ENCODE results near the gene TLX2. TPM values are rescaled to one million over a fixed set of nuclear protein-coding genes. Genes with fewer than 3 reads are reported as not detected.

TLX2 gene
- total RNA-seq, 1 experiment from 2014 or later: 0.68 TPM

DNA sequence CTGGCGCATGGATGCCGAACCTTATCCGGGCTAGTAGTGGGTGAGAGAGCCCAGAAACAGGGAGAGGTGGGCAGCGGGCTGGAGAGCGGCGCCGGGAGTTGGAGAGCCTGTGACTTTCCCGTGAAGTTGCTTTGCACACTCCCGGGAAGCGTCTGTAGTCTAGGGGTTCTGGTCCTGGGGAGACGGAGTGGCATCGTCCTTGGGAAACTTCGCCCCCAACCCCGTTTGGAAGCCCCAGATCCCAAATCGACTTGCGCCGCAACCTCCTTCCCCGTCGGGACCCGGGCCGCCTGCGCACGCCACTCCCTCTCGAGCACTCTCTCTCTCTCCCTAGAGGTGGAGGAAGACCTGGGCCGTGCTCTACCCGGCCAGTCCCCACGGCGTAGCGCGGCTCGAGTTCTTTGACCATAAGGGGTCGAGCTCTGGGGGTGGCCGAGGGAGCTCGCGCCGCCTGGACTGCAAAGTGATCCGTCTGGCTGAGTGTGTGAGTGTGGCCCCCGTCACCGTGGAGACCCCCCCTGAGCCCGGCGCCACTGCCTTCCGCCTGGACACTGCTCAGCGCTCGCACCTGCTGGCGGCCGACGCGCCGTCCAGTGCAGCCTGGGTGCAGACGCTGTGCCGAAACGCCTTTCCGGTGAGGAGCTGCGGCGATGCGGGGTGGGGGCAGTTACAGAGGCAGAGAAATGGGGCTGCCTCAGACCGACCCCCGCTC lies 40.7 kb downstream of the TLX2 start:
- CTCF ChIA-PET: no interaction called here
- H3K27me3 ChIP-seq (replicated peaks; ENCODE audit: control insufficient read depth, insufficient read depth, low read length): no peaks in the 10 kb centered on the region
- TF ChIP-seq, protein P1, sequence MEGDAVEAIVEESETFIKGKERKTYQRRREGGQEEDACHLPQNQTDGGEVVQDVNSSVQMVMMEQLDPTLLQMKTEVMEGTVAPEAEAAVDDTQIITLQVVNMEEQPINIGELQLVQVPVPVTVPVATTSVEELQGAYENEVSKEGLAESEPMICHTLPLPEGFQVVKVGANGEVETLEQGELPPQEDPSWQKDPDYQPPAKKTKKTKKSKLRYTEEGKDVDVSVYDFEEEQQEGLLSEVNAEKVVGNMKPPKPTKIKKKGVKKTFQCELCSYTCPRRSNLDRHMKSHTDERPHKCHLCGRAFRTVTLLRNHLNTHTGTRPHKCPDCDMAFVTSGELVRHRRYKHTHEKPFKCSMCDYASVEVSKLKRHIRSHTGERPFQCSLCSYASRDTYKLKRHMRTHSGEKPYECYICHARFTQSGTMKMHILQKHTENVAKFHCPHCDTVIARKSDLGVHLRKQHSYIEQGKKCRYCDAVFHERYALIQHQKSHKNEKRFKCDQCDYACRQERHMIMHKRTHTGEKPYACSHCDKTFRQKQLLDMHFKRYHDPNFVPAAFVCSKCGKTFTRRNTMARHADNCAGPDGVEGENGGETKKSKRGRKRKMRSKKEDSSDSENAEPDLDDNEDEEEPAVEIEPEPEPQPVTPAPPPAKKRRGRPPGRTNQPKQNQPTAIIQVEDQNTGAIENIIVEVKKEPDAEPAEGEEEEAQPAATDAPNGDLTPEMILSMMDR (IDR thresholded peaks at IDR 0.05; ENCODE audit: insufficient read depth in 1 of 2, low read depth in 1 of 2, low read length in 1 of 2, severe bottlenecking in 1 of 2, unreplicated experiment in 1 of 2): no peak
- POLR2A ChIA-PET: no interaction called here
- Mint-ChIP-seq H3K36me3 (ENCODE audit: insufficient read depth, unreplicated experiment) (no peaks in the 10 kb centered on the region), H3K27me3 (ENCODE audit: insufficient read depth, unreplicated experiment) (no peaks in the 10 kb centered on the region), H3K9me3 (ENCODE audit: unreplicated experiment) (no peaks in the 10 kb centered on the region), H3K4me1 (ENCODE audit: low read depth, unreplicated experiment) (peaks cover 17% of the 10 kb centered on the region), H3K27ac (ENCODE audit: unreplicated experiment) (no peak overlapping the region), H3K4me3 (ENCODE audit: unreplicated experiment) (no peak overlapping the region)
- no peak for DNase-seq
- H3K9me3 ChIP-seq: no peaks in the 10 kb centered on the region
- intact Hi-C loops (cut with micrococcal nuclease; ENCODE audit: unreplicated experiment): no loop called here
- no peaks in the 10 kb centered on the region; the same call in 1 of the 2 replicates for H3K36me3 ChIP-seq (ENCODE audit: control insufficient read depth, insufficient read depth, low read length)
- no TSS peak for BruUV-seq (replicated peaks)
- H3K4me3 ChIP-seq (ENCODE audit: low read depth, low read length): no peak overlapping the region
- H3K4me1 ChIP-seq: peaks cover 28% of the 10 kb centered on the region

DNA sequence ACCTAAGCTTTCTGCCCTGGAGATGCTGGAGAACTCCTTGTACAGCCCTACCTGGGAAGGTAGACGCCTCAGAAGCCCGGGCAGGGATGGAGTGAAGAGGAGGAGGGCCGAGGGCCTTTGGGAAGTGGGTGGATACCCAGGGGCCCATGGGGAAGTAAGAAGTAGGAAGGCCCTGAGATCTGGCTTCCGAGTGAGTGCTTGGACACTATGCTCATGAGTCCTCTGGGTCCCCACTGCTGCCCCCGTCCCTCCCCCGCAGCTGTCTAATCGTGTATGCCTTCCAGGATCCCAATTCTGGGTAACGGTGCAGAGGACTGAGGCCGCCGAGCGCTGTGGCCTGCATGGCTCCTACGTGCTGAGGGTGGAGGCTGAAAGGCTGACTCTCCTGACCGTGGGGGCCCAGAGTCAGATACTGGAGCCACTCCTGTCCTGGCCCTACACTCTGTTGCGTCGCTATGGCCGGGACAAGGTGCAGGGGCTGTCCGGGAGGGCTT lies 41.4 kb downstream of the TLX2 start:
- intact Hi-C loops (cut with micrococcal nuclease; ENCODE audit: unreplicated experiment): no loop called here
- H3K36me3 ChIP-seq (ENCODE audit: control insufficient read depth, insufficient read depth, low read length): no peaks in the 10 kb centered on the region; the same call in 1 of the 2 replicates
- TF ChIP-seq, protein P1 (IDR thresholded peaks at IDR 0.05; ENCODE audit: insufficient read depth in 1 of 2, low read depth in 1 of 2, low read length in 1 of 2, severe bottlenecking in 1 of 2, unreplicated experiment in 1 of 2): no peak
- BruUV-seq (replicated peaks): no TSS peak
- no peaks in the 10 kb centered on the region for H3K9me3 ChIP-seq
- no peaks in the 10 kb centered on the region for H3K9me3 Mint-ChIP-seq (ENCODE audit: unreplicated experiment)
- H3K27me3 ChIP-seq (replicated peaks; ENCODE audit: control insufficient read depth, insufficient read depth, low read length): no peaks in the 10 kb centered on the region; the same call in 1 of the 2 replicates
- H3K27ac Mint-ChIP-seq (ENCODE audit: unreplicated experiment): no peak overlapping the region
- peaks cover 22% of the 10 kb centered on the region for H3K4me1 ChIP-seq
- no peaks in the 10 kb centered on the region for H3K27me3 Mint-ChIP-seq (ENCODE audit: insufficient read depth, unreplicated experiment)
- no peak overlapping the region for H3K4me3 Mint-ChIP-seq (ENCODE audit: unreplicated experiment)
- H3K36me3 Mint-ChIP-seq (ENCODE audit: insufficient read depth, unreplicated experiment): no peaks in the 10 kb centered on the region
- ChIA-PET CTCF (no interaction called here), POLR2A (no interaction called here)
- no peak for DNase-seq
- peaks cover 22% of the 10 kb centered on the region for H3K4me1 Mint-ChIP-seq (ENCODE audit: low read depth, unreplicated experiment)
- H3K4me3 ChIP-seq (ENCODE audit: low read depth, low read length): no peak overlapping the region

DNA sequence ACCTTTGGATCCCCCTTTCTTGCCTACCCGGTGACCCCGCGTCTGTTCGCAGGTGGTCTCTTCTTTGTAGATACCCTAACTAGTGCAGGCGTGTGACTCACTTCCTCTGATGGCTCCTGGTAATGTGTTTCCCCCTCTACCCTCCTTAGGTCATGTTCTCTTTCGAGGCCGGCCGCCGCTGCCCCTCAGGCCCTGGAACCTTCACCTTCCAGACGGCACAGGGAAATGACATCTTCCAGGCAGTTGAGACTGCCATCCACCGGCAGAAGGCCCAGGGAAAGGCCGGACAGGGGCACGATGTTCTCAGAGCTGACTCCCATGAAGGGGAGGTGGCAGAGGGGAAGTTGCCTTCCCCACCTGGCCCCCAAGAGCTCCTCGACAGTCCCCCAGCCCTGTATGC lies 41.9 kb downstream of the TLX2 start:
- Mint-ChIP-seq H3K36me3 (ENCODE audit: insufficient read depth, unreplicated experiment) (no peaks in the 10 kb centered on the region), H3K4me3 (ENCODE audit: unreplicated experiment) (no peak overlapping the region), H3K9me3 (ENCODE audit: unreplicated experiment) (no peaks in the 10 kb centered on the region), H3K4me1 (ENCODE audit: low read depth, unreplicated experiment) (peaks cover 22% of the 10 kb centered on the region), H3K27ac (ENCODE audit: unreplicated experiment) (no peak overlapping the region), H3K27me3 (ENCODE audit: insufficient read depth, unreplicated experiment) (no peaks in the 10 kb centered on the region)
- ChIA-PET CTCF (no interaction called here), POLR2A (no interaction called here)
- TF ChIP-seq, protein P1 (IDR thresholded peaks at IDR 0.05; ENCODE audit: insufficient read depth in 1 of 2, low read depth in 1 of 2, low read length in 1 of 2, severe bottlenecking in 1 of 2, unreplicated experiment in 1 of 2): no peak
- Histone ChIP-seq H3K36me3 (ENCODE audit: control insufficient read depth, insufficient read depth, low read length) (no peaks in the 10 kb centered on the region; the same call in 1 of the 2 replicates), H3K4me1 (peaks cover 22% of the 10 kb centered on the region), H3K9me3 (no peaks in the 10 kb centered on the region), H3K4me3 (ENCODE audit: low read depth, low read length) (no peak overlapping the region), H3K27me3 (replicated peaks; ENCODE audit: control insufficient read depth, insufficient read depth, low read length) (no peaks in the 10 kb centered on the region; the same call in 1 of the 2 replicates)
- DNase-seq: no peak
- BruUV-seq (replicated peaks): no TSS peak
- intact Hi-C loops (cut with micrococcal nuclease; ENCODE audit: unreplicated experiment): no loop called here

Measured in Caco-2 (cell line).